Right forelimb (tissue), 1 donor: Measurements from ENCODE around the gene CEL.
"Not testable (repeated sequence)": the region's sequence is repeated elsewhere in the genome, so short reads cannot be mapped to it uniquely, and the experiment has no call there.

Experiments used
- DNase-seq: peaks from one replicate; pipeline ENCODE4 v3.0.0-alpha.2; 2018

Gene CEL

DNA sequence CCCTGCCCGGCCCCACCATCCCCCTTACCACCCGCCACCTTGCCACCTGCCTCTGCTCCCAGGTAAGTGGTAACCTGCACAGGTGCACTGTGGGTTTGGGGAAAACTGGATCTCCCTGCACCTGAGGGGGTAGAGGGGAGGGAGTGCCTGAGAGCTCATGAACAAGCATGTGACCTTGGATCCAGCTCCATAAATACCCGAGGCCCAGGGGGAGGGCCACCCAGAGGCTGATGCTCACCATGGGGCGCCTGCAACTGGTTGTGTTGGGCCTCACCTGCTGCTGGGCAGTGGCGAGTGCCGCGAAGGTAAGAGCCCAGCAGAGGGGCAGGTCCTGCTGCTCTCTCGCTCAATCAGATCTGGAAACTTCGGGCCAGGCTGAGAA, at the start of gene CEL:
Gene CEL (plus strand): TSS at position 218 of the 382 bp plus-strand sequence. CDS start 22 bp downstream, at position 240.
- not testable (repeated sequence) for DNase-seq

- no peak for DNase-seq
These were observed 47.1 kb upstream of the CEL start for GRCh38 chr9:133014696-133015095.

- peak; percentile 18 for DNase-seq
These were observed 38.5 kb upstream of the CEL start for GRCh38 chr9:133023117-133023890.

GRCh38 chr9:133026426-133026825, 35.4 kb upstream of the CEL start:
- DNase-seq: no peak

DNA sequence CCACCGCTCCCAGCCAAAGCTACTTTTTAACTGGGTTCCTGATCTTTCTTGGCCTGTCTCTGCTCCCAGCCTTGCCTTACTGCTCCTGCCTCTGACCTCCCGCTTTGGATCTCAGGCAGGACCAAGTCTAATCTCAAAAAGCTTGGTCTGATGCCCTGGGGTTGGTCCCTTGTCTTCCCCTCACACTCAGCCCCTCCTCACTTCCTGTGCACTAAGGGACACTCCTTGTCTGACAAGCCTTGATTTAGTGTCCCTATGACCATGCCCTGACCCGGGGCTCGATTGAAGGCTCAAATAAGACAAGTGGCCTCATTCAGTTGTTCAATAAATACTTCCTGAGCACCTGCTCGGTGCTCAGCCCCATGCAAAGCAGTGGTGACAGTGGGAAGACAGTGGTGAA, 34.6 kb upstream of the CEL start:
- no peak for DNase-seq

GRCh38 chr9:133028221-133028620, 33.6 kb upstream of the CEL start:
- DNase-seq: no peak

DNA sequence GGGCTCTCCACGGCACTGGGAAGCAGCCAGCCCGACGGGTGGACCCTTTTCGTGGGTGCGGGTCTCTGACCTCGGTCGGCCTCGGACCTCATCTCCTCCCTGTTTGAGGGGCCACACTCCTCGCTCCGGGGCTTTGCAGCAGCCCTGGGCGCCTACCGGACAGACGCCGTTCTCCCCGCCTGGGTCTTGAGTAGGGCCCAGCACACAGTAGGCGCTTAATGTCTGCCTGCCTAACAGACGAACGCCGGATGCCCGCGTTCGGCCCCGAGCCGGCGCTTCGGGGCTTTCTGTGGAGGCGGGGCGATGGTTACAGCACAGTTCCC, 31.8 kb upstream of the CEL start:
- no peak for DNase-seq

- peak; percentile 93 for DNase-seq
These were observed 31.3 kb upstream of the CEL start, which contains the start of gene GTF3C5 for GRCh38 chr9:133030317-133031129. GTF3C5 (plus strand) TSS chr9:133030997; CDS start chr9:133031012, 15 bp downstream.

GRCh38 chr9:133031130-133031422, 30.7 kb upstream of the CEL start:
- no peak for DNase-seq

DNA sequence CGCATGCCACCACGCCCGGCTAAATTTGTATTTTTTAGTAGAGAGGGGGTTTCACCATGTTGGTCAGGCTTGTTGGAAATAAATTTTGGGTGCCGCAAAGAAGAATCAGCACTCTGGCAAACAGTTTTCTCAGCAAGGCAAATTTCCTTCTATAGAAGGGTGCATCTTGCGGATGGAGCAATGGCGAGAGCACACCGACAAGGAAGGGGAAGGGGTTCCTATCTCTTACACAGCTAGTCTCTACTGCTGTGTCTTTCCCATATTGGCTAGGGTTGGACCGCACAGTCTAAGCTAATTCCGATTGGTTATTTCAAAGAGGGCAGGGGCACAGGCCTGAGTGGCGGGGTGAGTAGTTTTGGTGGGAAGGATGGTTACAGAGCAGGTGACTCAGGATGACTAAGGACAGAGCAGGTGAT, 30.3 kb upstream of the CEL start:
- DNase-seq: no peak

DNA sequence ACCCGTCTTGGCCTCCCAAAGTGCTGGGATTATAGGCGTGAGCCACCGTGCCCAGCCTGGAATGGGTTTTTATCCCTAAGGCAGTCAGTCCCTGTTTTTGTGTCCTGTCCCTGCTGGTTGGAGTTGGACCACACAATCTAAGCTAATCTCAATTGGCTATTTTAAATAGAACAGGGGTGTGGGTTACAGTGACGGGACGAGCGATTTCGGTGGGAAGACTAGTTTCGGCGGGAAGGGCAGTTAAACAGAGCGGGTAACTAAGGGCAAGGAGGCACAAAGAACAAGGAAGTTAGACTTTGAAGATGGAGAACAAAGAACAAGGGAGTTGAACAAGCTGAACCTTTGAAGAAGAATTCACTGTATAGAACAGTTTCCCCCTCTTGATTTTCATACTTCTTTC, 29.6 kb upstream of the CEL start:
- DNase-seq: no peak

DNA sequence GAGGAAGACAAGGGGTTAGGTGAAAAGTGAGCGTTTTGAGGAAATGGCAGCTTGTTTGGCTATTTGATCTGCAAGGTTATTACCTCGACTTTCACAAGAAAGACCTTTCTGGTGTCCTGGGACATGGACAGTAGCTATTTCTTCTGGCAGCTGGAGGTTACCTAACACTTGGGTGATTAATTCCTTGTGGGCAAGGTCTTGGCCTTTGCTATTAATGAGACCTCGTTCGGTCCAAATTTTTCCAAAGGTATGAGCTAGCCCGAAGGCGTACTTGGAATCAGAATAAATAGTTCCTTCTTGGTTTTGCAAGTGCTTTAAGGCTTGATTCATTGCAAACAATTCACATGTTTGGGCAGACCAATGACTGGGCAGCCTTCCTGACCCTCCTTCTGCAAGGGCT, 26.1 kb upstream of the CEL start:
- no peak for DNase-seq

GRCh38 chr9:133037775-133038515, 23.8 kb upstream of the CEL start:
- DNase-seq: no peak

- not testable (repeated sequence) for DNase-seq
These were observed 20.8 kb upstream of the CEL start for GRCh38 chr9:133040892-133041479.

- DNase-seq: no peak
These were observed 19.8 kb upstream of the CEL start for GRCh38 chr9:133041958-133042357.

- DNase-seq: no peak
These were observed 19.1 kb upstream of the CEL start for GRCh38 chr9:133042676-133043075.

- no peak for DNase-seq
These were observed 18.2 kb upstream of the CEL start for GRCh38 chr9:133043449-133044035.

- no peak for DNase-seq
These were observed 17.7 kb upstream of the CEL start for GRCh38 chr9:133044125-133044524.

GRCh38 chr9:133044661-133045060, 17.1 kb upstream of the CEL start:
- DNase-seq: no peak

DNA sequence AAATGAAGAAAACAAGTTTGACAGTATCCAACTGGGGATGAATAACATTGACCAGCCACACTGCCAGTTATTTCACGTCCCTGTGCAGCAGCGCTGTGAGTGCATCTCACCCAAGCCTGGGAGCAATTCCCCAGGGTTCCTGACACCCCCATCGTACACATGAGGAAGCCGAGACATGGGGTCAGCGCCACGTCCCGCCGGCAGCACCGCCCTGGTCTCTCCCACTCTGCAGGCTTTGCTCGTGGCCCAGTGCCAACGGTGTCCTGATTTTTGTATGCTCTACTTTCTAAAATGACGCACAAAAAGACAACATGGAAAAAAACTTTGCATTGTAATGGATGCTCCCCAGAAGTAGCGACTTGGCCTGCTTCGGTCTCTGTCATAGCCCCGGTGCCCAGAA, 16.6 kb upstream of the CEL start:
- DNase-seq: no peak

DNA sequence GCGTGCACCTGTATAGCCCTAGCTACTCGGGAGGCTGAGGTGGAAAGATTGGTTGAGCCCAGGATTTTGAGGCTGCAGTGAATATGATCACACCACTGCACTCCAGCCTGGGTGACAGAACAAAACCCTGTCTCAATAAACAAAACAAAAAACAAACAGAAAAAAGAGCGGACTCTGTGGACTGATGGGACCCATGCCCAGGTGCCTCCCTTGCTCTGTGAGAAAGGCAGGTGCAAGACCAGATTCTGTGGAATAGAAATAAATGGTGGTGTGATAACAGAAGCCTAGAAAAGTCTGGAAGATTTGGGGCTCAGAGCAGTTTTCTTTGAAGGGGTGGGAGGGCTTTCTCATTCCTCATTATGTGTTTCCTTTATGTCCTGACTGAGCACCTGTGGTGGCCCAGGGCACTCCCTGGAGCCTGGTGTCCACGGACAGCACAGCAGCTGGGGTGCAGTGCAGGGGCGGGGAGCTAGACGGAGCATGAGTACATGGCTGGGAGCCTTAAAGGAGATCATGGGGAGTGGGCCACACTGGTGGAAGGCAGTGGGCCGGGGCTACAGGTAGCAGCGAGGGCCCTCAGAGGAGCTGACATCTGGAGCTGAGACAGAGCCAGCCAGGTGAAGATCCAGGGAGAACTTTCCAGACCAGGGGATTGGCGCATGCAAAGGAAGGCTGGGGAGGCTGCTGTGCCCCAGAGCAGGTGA, 15.4 kb upstream of the CEL start:
- no peak for DNase-seq

- DNase-seq: no peak
These were observed 14.9 kb upstream of the CEL start for GRCh38 chr9:133046900-133047295.
